HS-5 (cell line): ENCODE results near the gene PEX1.
"Not testable (repeated sequence)": the region's sequence is repeated elsewhere in the genome, so short reads cannot be mapped to it uniquely, and the experiment has no call there.

Experiments
- DNase-seq: peaks from one replicate; pipeline ENCODE4 v3.0.0-alpha.2; 2012; ENCODE audit warnings: low read depth

PEX1 gene

GRCh38 chr7:92528188-92528957, at the start of gene PEX1, which contains the start of gene RBM48:
PEX1 (minus strand) TSS chr7:92528520; CDS start chr7:92528435, 85 bp downstream.
RBM48 (plus strand) TSS chr7:92528795; CDS start chr7:92528814, 19 bp downstream.
- peak; percentile 88 for DNase-seq

DNA sequence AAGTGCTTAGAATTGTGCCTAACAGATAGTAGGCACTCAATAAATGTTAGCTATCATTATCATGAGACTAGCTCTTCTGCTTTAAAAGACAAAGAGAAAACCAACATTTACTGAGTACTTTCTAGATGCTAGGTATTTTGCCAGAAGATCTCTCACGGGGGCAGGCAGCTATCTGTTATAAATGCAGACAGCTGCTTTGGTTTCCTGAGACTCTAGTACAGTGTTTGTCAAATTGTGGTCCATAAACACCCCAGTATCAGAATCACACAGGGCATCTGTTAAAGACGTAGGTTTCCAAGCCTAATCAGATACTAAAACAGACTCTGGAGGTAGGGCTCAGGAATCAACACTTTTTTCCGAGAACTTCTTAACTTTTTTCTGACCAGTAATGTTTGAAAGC, 48.0 kb upstream of the PEX1 start:
- no peak for DNase-seq

DNA sequence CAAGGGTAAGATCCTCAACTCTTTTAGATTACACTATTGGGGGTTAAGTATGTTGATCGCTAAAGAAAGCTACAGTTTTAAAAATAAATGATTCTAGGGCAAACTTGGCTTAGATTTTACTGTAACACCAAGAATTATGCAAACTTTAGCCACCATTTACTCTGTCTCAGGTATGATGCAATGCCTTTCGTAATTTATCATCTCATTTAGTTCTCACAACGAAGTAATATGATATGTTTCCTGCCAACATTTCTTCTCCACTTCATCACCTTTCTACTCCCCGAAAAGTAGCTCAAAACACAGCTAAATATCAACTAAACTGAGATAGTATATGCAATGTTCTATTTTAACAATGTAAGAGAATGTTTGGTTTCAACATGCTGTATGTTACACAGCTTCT, 40.8 kb upstream of the PEX1 start:
- DNase-seq: no peak

DNA sequence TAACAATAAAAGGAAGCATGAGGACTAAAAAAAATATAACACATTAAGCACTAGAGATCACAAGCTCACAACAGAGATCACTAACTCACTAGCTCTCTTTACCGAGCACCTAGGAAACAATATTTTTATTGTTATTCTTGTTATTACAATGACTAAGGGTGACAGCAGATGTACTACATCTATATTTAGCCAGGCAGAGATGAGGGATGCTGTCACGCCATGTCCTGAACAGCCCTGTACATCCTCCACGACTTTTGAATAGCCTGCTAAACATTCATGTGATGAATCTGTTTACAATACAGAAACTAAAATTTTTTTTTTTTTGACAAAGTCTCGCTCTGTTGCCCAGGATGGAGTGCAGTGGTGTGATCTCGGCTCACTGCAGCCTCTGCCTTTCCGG, 39.1 kb upstream of the PEX1 start:
- DNase-seq: no peak

GRCh38 chr7:92563345-92563744, 35.0 kb upstream of the PEX1 start:
- DNase-seq: no peak

DNA sequence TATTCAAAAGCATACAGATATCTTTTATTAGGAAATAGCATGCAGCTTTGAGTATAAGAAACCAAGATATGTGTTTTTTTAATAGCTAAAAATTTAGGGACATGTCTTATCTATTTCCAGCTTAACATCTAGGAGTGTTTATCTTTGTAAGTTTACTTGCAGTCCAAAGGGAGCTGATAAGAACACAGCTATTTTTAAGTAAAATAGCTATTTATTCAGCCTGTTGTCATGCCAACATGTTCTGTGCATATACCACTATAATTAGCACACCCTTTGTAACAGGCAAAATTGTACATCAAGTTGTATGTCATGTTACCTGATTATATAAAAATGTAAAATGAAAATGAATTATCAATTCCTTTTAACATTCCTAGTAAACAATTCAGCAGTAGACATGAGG, 32.3 kb upstream of the PEX1 start:
- no peak for DNase-seq

GRCh38 chr7:92557808-92558362, 29.6 kb upstream of the PEX1 start:
- DNase-seq: no peak

GRCh38 chr7:92557249-92557648, 28.9 kb upstream of the PEX1 start:
- no peak for DNase-seq

DNA sequence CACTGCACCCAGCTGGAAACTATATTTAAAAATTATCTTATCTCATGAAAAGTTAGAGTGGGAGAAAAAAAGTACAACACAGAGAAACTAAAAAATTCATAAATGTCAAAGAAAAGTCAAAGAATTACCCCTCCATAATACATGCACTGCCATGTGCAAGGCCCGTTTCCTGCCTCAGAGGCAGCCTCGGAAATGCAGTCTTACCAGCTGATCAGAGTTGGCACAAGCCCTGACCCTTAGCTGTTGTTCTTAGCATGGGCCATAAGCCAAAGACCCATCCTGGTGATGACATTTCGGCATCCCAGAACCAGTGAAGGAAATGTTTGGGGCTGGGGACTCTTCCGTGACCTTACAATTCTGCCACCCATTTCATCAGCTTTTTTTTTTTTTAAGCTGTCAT, 21.9 kb upstream of the PEX1 start:
- DNase-seq: no peak

DNA sequence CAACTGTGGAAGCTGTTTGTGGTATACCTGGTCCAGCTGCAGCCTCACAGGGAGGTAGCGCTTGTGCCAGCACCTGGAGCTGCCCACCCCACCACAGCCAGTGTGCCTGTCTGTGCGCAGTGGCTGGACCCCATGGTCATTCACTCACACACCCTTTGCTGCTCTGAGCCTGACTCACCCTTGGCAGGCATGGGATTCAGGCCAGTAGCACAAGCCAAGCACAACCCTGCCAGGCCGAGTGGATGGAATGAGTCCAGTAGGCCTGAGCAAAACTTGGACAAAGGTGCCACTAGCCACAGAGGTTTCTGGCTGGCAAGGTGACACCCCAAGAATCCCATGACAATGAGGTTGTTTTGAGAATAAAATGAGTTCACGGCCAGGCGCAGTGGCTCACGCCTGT, 19.3 kb upstream of the PEX1 start:
- DNase-seq: no peak

DNA sequence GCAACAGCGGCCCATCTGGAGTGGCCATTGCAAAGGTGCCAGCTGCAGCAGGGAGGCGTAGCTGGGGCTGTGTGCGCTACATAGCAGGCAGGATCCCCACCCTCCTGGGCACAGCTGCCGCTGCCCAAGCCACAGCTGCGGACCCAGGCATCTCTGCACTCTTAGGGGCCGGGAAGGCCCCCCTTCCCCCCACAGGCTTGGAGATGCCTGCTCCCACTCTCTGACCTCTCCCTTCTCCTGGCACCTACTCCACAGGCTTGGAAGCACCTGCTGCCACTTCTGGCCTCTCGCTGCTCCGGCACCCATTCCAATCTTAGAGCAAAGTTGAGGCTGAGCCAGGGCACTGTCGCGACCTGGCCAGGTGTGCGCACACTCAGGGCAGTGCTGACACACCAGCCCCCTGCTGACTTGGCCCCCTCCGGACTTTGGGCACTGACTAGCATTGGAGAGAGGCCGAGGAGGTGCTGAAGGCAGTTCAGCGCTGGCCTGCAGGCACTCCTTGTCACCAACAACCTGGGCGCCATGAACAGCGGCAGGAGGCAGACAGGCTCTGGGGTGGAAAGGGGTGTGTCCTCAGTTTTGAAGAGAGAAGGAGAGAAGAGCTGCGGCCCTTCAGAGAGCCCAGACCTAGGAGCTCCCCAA, 18.7 kb upstream of the PEX1 start:
- DNase-seq: no peak

DNA sequence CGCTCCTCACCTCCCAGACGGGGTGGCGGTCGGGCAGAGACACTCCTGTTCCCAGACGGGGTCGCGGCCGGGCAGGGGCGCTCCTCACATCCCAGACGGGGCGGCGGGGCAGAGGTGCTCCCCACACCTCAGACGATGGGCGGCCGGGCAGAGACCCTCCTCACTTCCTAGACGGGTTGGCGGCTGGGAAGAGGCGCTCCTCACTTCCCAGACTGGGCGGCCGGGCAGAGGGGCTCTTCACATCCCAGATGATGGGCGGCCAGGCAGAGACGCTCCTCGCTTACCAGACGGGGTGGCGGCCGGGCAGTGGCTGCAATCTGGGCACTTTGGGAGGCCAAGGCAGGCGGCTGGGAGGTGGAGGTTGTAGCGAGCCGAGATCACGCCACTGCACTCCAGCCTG, 16.8 kb upstream of the PEX1 start:
- not testable (repeated sequence) for DNase-seq

DNA sequence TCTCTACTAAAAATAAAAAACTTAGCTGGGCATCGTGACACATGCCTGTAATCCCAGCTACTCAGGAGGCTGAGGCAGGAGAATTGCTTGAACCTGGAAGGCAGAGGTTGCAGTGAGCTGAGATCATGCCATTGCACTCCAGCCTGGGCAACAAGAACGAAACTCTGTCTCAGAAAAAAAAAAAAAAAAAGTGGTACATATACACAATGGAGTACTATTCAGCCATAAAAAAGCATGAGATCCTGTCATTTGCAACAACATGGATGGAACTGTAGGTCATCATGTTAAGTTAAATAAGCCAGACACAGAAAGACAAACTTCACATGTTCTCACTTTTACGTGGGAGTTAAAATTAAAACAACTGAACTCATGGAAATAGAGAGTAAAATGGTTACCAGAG, 15.2 kb upstream of the PEX1 start:
- DNase-seq: not testable (repeated sequence)

DNA sequence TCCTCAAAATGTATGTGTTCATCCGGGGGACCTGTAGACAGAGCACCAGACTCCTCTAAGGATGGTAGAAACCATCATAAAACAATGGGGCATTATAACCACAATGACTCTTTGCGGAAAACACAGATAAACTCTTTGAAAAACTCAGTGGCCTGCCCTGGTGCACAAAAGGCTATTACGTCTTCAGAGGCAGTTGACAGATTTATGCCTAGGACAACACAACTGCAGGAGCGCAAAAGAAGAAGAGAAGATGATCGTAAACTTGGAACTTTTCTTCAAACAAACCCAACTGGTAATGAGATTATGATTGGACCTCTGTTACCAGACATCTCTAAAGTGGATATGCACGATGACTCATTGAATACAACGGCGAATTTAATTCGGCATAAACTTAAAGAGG, 6.3 kb upstream of the PEX1 start:
- no peak for DNase-seq

DNA sequence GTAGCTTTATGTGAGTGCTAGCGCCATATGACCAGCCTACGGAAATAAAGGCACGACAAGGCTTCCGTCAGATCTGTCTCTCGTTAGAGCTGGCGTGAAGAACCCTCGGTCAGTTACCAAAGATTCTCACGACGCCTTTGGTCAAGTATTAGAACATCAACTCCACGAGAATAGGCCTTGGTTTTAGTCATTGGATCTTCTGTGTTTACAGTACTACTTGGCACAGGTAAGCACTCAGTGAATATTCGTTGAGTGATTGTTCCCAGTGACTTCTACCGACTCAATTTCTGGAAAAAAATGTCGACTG, 591 bp upstream of the PEX1 start:
- no peak for DNase-seq

GRCh38 chr7:92527300-92528187, 776 bp downstream of the PEX1 start:
- peak; percentile 10 for DNase-seq

GRCh38 chr7:92523110-92523509, 5.2 kb downstream of the PEX1 start:
- no peak for DNase-seq

- no peak for DNase-seq
These were observed 8.3 kb downstream of the PEX1 start for GRCh38 chr7:92520024-92520423.

DNA sequence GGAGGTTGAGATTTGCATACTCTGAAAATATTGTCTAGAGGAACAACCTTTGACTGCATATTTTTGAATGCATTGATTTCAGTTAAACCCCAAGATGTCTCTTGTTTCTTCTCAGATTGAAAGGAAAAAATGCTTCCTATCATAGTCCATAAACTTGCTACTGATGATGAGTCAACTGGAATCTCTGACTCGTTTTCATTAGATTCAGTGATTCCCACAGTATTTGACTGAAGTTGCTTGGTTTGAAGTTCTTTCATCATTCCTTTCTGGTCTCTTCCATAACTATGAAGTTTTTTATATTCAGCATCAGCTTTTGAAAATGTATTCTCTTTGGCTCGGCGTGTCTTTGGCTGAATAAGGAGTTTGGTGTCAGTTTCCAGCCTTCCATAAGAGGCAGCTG, 10.7 kb downstream of the PEX1 start:
- peak; percentile 6 for DNase-seq

DNA sequence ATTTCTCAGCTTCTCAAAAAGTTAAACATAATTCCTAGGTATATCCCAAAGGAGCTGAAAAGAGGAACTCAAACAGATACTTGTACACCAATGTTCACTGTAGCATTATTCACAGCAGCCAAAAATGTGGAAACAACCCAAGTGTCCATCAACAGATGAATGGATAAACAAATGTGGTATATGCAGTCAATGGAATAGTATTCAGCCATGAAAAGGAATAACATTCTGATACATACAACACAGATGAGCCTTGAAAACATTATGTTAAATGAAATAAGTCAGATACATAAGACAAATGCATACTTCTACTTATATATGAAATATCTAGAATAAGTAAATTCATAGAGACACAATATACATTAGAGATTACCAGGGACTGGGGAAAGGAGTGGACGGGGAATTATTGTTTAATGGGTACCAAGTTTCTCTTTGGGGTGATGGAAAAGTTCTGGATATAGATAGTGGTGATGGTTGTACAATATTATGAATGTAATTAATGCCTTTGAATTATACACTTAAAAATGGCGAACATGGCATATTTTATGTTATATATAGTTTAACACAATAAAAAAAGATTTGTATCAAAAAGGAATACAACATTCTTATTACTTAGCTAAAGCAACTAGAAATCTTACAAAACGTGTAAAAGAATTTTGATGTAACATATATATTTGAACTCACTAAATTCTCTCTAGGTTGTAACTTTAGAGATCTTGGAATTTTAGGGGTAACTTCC, 15.0 kb downstream of the PEX1 start:
- no peak for DNase-seq

DNA sequence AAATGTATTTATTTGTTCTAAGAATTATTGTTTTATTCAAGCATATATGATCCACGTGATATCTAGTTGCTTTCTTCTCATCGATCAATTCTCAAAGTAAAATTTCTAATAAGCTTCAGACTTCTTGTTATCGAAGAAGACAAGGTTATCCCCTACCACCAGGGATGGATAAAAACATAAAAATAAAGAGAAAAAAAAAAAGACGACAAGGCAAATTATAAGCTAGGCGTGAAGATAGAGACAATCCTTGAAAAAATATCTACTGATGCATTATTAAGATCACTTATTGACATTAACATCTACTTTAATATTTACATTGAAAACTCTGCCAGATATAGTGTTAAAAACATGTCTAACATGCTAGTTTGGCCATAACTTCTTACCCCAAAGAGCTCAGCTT, 19.4 kb downstream of the PEX1 start:
- no peak for DNase-seq

- no peak for DNase-seq
These were observed 22.0 kb downstream of the PEX1 start for GRCh38 chr7:92506363-92506762.
